IPS DF 6.9 (cell line): ENCODE results near the gene LRSAM1.

Source experiments
- DNase-seq: peaks from one replicate; pipeline ENCODE4 v3.0.0-alpha.2; 2013; ENCODE audit warnings: low read depth, low spot score
- H3K27ac ChIP-seq: one replicate; pipeline ENCODE4 v1.5.1; 2013; ENCODE audit warnings: low read length, control low read depth
- H3K27me3 ChIP-seq: 2 replicates; pipeline ENCODE4 v1.6.1; 2013; ENCODE audit warnings: mild to moderate bottlenecking, low read length; ENCODE audit not compliant: control insufficient read depth, insufficient read depth
- H3K36me3 ChIP-seq: 2 replicates; pipeline ENCODE4 v1.6.1; 2013; ENCODE audit warnings: low read length; ENCODE audit not compliant: control insufficient read depth, insufficient read depth
- H3K4me1 ChIP-seq: 2 replicates; pipeline ENCODE4 v1.6.1; 2013; ENCODE audit warnings: low read length; ENCODE audit not compliant: control insufficient read depth, insufficient read depth
- H3K4me3 ChIP-seq: 2 replicates; pipeline ENCODE4 v1.5.1; 2013; ENCODE audit warnings: mild to moderate bottlenecking, low read length
- H3K9me3 ChIP-seq: 2 replicates; pipeline ENCODE4 v1.6.1; 2013; ENCODE audit warnings: low read length, inconsistent platforms; ENCODE audit not compliant: control insufficient read depth, insufficient read depth
- WGBS: extraction: QIAGEN DNeasy Blood & Tissue Kit; methylation state at CpG from one replicate; pipeline ENCODE4 v1.1.7; 2013; ENCODE audit warnings: mixed read lengths, missing lambda C conversion rate; ENCODE audit not compliant: insufficient read length, insufficient coverage; 5-methylcytosine and 5-hydroxymethylcytosine counted together

Gene LRSAM1

DNA sequence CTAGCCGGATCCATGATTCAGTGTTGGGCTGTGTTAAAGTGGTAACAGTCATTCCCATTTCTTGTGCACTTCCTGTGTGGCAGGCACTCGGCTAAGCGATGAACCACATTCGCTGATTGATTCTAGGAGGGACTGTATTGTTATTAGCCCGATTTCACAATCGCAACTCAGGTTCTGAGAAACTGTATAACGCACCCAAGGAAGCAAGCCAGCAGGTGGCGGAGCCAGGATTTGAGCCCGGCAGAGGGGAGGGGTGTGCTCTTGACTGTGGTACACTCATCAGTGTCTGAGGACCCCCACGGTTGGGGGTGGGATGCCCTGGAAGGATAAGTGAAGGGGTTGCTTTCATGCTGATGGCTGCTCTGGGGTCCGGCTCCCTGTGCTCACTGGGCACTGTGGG is 34.7 kb downstream of the LRSAM1 start:
- Histone ChIP-seq H3K36me3 (peaks cover 17% of the 10 kb centered on the region), H3K27ac (no peak overlapping the region), H3K4me1 (0 out of 2 replicates have a peak, but pooled peaks cover 1% of the 10 kb centered on the region), H3K27me3 (no peaks in the 10 kb centered on the region), H3K4me3 (no peak overlapping the region), H3K9me3 (no peaks in the 10 kb centered on the region)
- DNase-seq: no peak
- no CpG with 5 or more reads among the region's 11 CpGs for WGBS

GRCh38 chr9:127488946-127489345 is 37.6 kb downstream of the LRSAM1 start:
- no peaks in the 10 kb centered on the region for H3K9me3 ChIP-seq
- DNase-seq: no peak
- H3K4me1 ChIP-seq: 0 out of 2 replicates have a peak, but pooled peaks cover 1% of the 10 kb centered on the region
- H3K4me3 ChIP-seq: no peak overlapping the region
- H3K27me3 ChIP-seq: no peaks in the 10 kb centered on the region
- H3K27ac ChIP-seq: no peak overlapping the region
- peaks cover 19% of the 10 kb centered on the region for H3K36me3 ChIP-seq
- WGBS: no CpG with 5 or more reads among the region's 8 CpGs

GRCh38 chr9:127489471-127490115 is 38.3 kb downstream of the LRSAM1 start:
- peak; percentile 58 for DNase-seq
- no peak overlapping the region for H3K27ac ChIP-seq
- H3K27me3 ChIP-seq: no peaks in the 10 kb centered on the region
- 0 out of 2 replicates have a peak, but pooled peaks cover 1% of the 10 kb centered on the region for H3K4me1 ChIP-seq
- no CpG with 5 or more reads among the region's 22 CpGs for WGBS
- H3K9me3 ChIP-seq: no peaks in the 10 kb centered on the region
- peaks cover 23% of the 10 kb centered on the region; the same call in 1 of the 2 replicates for H3K36me3 ChIP-seq
- no peak overlapping the region for H3K4me3 ChIP-seq

DNA sequence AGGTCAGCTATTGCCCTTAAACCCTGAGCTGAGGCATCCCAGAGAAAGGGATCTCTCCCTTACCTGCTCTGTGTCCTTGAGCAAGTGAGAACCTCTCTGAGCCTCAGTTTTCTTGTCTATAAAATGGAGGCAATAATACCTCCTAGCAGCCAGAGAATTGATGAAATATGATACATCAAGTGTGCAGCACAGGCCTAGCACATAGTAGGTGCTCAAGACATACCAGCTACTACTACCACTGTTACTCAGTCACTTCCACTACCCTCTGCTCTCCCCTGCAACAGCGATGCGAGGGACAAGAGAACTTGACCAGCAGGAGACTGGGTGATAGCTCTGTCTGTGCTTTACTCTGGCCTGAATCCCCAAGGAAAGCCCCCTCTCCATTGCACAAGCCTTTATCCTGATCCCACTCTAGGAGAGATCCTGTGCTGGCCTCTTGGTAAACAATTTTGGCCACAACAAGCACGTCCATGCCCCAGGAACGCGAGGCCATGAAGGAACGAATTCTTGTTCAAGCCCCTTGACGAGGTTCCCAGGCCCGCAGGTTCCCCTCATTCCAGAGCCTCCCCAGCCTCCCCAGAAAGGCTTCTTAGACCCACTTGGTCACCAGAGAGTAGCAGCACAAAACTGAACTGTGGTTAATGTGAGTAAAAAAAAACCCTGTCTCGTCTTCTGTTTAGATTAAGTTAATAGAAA is 39.4 kb downstream of the LRSAM1 start:
- WGBS: no CpG with 5 or more reads among the region's 9 CpGs
- no peak overlapping the region for H3K27ac ChIP-seq
- no peak overlapping the region for H3K4me3 ChIP-seq
- H3K27me3 ChIP-seq: no peaks in the 10 kb centered on the region
- peaks cover 26% of the 10 kb centered on the region; the same call in 1 of the 2 replicates for H3K36me3 ChIP-seq
- H3K9me3 ChIP-seq: no peaks in the 10 kb centered on the region
- H3K4me1 ChIP-seq: 0 out of 2 replicates have a peak, but pooled peaks cover 1% of the 10 kb centered on the region
- DNase-seq: no peak

GRCh38 chr9:127491516-127491915 is 40.2 kb downstream of the LRSAM1 start:
- Histone ChIP-seq H3K4me1 (0 out of 2 replicates have a peak, but pooled peaks cover 1% of the 10 kb centered on the region), H3K36me3 (peaks cover 26% of the 10 kb centered on the region; the same call in 1 of the 2 replicates), H3K9me3 (no peaks in the 10 kb centered on the region), H3K4me3 (no peak overlapping the region), H3K27ac (no peak overlapping the region), H3K27me3 (no peaks in the 10 kb centered on the region)
- WGBS: no CpG with 5 or more reads among the region's 10 CpGs
- no peak for DNase-seq

DNA sequence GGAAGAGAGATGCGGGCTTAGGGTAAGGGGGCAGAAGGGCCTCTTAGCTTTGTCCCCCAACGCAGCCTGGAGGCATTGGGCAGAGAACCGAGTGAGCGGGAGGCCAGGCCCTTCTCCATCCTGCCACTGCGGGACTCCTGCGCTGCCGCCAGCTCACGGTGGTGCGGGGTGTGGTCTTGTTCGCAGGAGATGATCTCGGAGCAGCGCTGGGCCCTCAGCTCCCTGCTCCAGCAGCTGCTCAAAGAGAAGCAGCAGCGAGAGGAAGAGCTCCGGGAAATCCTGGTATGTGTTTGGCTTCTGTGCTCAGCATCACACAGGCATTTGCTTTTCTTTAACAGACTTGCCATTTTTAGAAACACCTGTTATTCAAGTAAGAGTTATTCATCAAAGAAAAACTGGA is 41.3 kb downstream of the LRSAM1 start:
- Histone ChIP-seq H3K9me3 (no peaks in the 10 kb centered on the region), H3K27me3 (no peaks in the 10 kb centered on the region), H3K4me3 (no peak overlapping the region), H3K36me3 (peaks cover 24% of the 10 kb centered on the region; the same call in 1 of the 2 replicates), H3K4me1 (0 out of 2 replicates have a peak, but pooled peaks cover 1% of the 10 kb centered on the region), H3K27ac (no peak overlapping the region)
- DNase-seq: no peak
- no CpG with 5 or more reads among the region's 14 CpGs for WGBS

DNA sequence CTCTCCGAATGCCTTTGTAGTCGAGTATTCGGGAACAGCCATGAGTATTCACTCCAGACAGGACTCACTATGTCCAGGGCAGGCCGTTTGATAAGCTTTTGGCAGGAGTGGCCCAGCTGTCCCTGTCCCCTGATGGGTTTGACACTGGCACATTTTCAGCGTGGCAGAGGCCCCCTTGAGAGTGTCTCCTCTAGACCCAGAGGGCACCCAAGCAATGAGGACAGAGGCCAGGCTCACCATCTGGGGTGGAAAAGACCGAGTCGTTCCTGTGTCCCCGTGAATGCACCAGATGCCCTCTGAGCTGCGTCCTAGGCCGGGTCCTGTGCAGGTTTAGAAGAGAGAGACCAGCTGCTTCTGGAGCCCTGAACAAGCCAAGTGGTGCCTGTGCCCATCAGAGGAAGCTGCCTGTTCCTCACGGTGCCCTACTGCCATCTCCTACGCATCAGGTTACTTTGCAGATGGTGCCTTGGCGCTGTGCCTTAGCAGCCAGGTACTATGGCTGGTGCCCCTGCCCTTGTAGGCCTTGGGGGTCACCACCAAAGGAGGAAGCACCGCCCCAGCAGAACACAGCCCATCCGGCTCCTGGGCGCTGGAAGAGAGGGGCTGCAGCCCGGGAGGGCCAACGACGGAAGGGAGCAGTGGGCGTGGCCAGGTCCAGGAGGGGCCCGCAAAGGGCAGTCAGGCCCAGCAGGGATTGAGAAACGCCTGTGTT is 42.4 kb downstream of the LRSAM1 start:
- Histone ChIP-seq H3K9me3 (no peaks in the 10 kb centered on the region), H3K27me3 (no peaks in the 10 kb centered on the region), H3K4me1 (0 out of 2 replicates have a peak, but pooled peaks cover 1% of the 10 kb centered on the region), H3K4me3 (no peak overlapping the region), H3K36me3 (peaks cover 23% of the 10 kb centered on the region; the same call in 1 of the 2 replicates), H3K27ac (no peak overlapping the region)
- no CpG with 5 or more reads among the region's 22 CpGs for WGBS
- DNase-seq: no peak

GRCh38 chr9:127494304-127494702 is 43.0 kb downstream of the LRSAM1 start:
- Histone ChIP-seq H3K36me3 (peaks cover 23% of the 10 kb centered on the region; the same call in 1 of the 2 replicates), H3K27me3 (no peaks in the 10 kb centered on the region), H3K4me1 (0 out of 2 replicates have a peak, but pooled peaks cover 1% of the 10 kb centered on the region), H3K9me3 (no peaks in the 10 kb centered on the region), H3K4me3 (no peak overlapping the region), H3K27ac (no peak overlapping the region)
- no CpG with 5 or more reads among the region's 9 CpGs for WGBS
- no peak for DNase-seq

GRCh38 chr9:127495884-127496555 is 44.7 kb downstream of the LRSAM1 start:
- Histone ChIP-seq H3K36me3 (peaks cover 23% of the 10 kb centered on the region; the same call in 1 of the 2 replicates), H3K4me1 (peaks cover 3% of the 10 kb centered on the region; the same call in 1 of the 2 replicates), H3K9me3 (no peaks in the 10 kb centered on the region), H3K27me3 (no peaks in the 10 kb centered on the region), H3K27ac (no peak overlapping the region), H3K4me3 (no peak overlapping the region)
- no CpG with 5 or more reads among the region's 14 CpGs for WGBS
- DNase-seq: no peak

DNA sequence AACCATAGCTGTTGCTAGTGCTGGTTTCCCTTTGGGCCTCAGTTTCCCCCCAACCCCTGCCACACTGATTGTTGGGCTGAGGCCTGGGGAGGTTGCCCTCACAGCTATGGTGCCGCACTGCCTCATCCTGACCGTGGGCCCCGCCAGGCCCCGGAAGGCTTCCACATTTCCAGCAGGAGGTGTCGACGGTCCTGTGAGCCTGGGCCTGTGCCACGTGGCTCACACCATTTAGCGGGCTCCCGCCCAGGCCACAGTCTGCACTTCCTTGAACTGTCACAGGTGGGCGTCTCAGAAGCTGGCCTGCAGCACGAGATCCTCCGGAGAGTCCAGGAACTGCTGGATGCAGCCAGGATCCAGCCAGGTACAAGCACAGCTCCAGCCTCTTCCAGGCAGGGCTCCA is 45.7 kb downstream of the LRSAM1 start:
- no peak overlapping the region for H3K27ac ChIP-seq
- no peaks in the 10 kb centered on the region for H3K9me3 ChIP-seq
- peaks cover 3% of the 10 kb centered on the region; the same call in 1 of the 2 replicates for H3K4me1 ChIP-seq
- H3K27me3 ChIP-seq: no peaks in the 10 kb centered on the region
- no CpG with 5 or more reads among the region's 12 CpGs for WGBS
- H3K4me3 ChIP-seq: no peak overlapping the region
- DNase-seq: no peak
- peaks cover 17% of the 10 kb centered on the region; the same call in 1 of the 2 replicates for H3K36me3 ChIP-seq
